ENCODE data around the gene GPR37. TPM values are rescaled to one million over a fixed set of nuclear protein-coding genes. Genes with fewer than 3 reads are reported as not detected.

The GPR37 gene, protein sequence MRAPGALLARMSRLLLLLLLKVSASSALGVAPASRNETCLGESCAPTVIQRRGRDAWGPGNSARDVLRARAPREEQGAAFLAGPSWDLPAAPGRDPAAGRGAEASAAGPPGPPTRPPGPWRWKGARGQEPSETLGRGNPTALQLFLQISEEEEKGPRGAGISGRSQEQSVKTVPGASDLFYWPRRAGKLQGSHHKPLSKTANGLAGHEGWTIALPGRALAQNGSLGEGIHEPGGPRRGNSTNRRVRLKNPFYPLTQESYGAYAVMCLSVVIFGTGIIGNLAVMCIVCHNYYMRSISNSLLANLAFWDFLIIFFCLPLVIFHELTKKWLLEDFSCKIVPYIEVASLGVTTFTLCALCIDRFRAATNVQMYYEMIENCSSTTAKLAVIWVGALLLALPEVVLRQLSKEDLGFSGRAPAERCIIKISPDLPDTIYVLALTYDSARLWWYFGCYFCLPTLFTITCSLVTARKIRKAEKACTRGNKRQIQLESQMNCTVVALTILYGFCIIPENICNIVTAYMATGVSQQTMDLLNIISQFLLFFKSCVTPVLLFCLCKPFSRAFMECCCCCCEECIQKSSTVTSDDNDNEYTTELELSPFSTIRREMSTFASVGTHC
- 1.6 TPM for total RNA-seq

- DNase-seq (ENCODE audit: low spot score) = peak; percentile 65
Measured at GRCh38 chr7:124765401-124766352, at the start of gene GPR37. Gene GPR37 (minus strand): TSS chr7:124765792. CDS start chr7:124764976, 816 bp downstream.

DNA sequence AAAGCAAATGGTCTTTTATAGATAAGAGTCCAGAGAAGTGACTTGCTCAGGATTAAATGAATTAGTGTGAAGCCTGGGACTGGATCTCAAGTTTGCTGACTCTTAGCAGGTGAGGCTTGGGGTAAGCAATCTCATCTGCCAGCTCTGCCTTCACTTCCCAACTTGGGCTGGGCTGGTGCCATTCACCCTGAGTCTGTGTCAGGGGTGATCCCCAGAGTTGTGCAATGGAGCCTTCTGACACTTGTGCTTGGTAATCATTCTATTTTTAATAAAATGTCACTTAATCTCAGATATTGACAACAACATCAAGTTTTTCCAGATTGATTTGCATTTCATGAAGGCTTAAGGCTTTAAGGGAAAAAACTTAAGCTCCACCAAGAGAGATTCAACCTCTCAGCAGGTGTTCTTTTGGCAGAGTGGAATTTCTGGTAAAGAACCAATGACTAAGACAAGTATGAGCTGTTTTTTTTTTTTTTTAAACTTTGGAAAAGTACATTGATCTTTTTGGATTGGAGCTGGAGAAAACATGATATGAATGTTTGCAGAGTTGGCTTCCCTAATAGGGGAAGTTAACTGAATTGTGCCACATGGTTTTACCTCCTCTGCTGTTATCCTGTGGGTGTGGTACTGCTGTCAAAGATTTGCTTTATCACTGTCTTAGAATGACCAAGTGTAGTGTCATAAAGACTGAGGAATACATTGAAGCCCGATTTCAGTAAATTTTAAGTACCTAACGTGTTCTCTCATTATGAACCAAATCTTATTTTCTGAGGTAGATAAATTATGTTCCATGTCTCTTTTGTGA is 48.6 kb upstream of the GPR37 start:
- no peak for DNase-seq (ENCODE audit: low spot score)

GRCh38 chr7:124812764-124813163 is 47.2 kb upstream of the GPR37 start:
- DNase-seq (ENCODE audit: low spot score) = no peak

DNA sequence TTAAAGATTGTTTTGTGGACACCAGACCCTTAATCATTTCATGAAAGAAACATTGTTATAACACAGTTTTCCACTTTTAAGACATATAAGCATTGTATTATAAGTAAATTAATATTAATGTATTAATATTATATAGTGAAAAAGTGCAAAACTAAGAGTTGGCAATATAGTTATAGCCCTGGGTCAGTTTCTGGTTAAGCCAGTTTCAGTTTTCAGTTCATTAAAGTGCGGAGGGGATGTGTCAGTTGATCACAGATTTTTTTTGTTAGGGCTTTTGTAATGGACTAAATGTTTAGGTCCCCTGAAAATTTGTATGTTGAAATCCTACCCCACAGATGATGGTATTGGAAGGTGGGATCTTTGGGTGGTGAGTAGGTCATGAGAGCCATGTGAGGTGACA is 45.7 kb upstream of the GPR37 start:
- DNase-seq (ENCODE audit: low spot score) = no peak

DNA sequence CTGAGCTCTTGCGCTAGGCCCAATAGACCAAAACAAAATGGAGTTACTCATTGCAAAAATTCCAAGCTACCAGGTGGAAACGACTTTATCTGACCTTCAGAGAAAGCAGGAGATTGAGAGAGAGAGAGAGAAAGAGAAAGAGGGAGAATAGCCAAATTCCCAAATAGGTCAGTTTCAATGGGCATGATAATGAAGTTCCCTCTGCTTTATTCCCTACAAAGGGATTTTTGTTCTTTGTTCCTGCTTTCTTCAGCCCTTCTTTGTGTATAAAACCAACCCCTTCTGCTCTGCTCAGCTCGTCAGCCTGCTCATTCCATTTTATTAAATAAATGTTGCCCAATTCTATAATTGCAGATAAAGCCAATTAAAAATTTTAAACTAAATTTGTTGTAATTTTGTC is 45.0 kb upstream of the GPR37 start:
- DNase-seq (ENCODE audit: low spot score) = no peak

DNA sequence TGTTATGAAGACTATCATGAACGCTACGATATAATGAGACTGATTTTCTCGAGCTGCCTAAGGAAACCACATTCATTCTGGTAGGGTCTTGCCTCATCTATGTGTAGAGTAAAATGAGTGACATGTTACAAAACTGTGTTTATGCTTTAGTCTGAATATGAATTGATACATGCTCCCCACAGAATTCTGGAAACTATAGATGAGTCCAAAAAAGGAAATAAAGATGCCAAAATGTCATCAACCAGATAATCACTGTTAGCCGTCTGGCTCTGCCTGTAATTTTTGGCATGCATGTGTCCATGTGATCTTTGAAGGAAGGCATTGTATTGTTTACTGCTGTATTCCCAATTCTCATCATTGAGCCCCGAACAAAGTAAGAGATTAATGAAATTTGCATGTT is 42.6 kb upstream of the GPR37 start:
- no peak for DNase-seq (ENCODE audit: low spot score)

- no peak for DNase-seq (ENCODE audit: low spot score)
Measured at GRCh38 chr7:124801330-124801895, 35.8 kb upstream of the GPR37 start.

DNA sequence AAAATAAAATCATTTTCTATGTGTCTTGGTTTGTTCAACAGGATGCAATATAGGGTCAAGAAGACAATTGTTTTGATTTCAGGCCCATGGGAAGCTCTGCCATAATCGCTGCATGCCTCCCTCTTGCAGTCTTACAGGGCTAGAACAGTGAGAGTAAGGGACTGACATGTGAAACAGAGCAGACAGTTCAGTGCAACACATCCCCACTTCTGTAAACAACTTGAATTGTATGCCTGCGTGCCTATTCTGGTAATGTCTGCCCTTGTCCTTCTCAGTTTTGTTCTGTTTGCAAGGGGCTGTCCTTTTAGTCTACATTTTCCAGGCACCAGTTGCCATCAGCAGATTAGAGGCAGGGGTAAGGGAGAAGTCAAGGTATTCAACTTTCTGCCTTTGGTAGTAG is 34.8 kb upstream of the GPR37 start:
- no peak for DNase-seq (ENCODE audit: low spot score)

DNA sequence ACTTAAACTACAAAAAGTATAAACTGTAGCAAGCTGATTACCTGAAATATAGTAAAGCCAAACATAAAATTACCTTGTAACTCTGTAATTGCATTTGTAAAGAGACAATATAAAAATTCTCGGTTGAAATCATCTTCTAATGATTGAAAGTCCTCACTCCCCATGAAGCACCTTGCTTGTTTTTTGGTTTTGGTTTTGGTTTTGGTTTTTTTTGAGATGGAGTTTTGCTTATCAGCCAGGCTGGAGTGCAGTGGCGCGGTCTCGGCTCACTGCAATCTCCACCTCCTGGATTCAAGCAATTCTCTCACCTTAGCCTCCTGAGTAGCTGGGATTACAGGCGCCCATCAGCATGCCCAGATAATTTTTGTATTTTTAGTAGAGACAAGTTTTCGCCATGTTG is 33.9 kb upstream of the GPR37 start:
- DNase-seq (ENCODE audit: low spot score) = no peak

DNA sequence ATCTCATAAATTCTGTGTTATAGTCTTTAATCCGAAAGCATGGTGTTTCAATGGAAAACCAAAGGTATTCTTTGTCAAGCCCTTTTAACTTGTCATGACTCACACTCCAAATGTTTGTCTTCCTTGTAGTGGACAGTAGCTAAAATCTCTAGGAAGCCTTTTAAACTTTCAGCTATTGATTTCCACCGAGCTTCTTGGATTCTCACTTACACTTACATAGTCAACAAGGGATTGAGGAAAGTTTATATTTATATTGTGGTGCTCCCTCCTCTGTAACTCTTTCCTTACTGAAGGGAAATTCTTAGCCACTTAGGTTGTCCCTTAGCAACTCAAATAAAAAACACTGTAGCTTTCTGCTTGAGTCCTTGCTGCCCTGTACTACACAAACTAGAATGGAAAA is 31.2 kb upstream of the GPR37 start:
- no peak for DNase-seq (ENCODE audit: low spot score)

- no peak for DNase-seq (ENCODE audit: low spot score)
Measured at GRCh38 chr7:124792696-124793095, 27.1 kb upstream of the GPR37 start.

- no peak for DNase-seq (ENCODE audit: low spot score)
Measured at GRCh38 chr7:124792002-124792401, 26.4 kb upstream of the GPR37 start.

- no peak for DNase-seq (ENCODE audit: low spot score)
Measured at GRCh38 chr7:124791426-124791825, 25.8 kb upstream of the GPR37 start.

- DNase-seq (ENCODE audit: low spot score) = no peak
Measured at GRCh38 chr7:124790645-124791044, 25.1 kb upstream of the GPR37 start.

GRCh38 chr7:124785994-124786393 is 20.4 kb upstream of the GPR37 start:
- no peak for DNase-seq (ENCODE audit: low spot score)

- no peak for DNase-seq (ENCODE audit: low spot score)
Measured at GRCh38 chr7:124784879-124785818, 19.6 kb upstream of the GPR37 start.

- no peak for DNase-seq (ENCODE audit: low spot score)
Measured at GRCh38 chr7:124783271-124783670, 17.7 kb upstream of the GPR37 start.

DNA sequence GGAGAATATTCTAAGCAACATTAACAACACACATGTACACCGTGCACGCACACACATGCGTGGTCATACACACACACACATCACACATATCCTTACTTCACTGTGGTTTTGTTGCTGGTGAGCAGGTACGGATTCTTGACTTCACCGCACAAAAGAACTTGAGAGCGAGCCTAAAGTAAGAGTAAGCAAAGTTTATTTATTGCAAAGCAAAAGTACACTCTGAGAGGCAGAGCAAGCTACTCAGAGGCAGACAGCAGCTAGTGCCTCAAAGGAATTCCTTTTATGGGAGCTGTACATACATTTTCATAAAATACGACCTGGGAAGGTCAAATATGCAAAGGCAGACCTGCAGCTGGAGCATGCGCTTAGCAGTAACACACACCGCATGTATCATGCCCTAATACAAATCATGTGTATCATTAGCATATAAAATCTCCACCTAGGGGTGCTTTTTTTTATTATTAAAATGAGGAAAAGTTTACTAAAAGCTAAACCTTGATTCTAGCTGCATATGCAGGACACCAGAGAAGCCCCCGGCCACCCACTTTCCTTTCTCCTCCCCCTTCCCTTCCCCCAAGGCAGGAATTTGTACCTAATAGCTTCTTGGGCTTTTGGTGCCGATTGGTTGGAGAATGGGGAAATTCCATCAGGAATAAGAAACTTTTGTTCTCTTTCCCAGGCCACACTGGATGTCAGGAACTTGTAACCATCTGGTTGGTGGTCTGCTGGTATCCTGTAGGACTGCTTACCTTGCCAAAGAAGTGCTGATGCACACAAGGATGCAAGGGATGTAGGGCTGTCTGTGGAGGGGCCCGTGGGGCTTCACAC is 16.5 kb upstream of the GPR37 start:
- no peak for DNase-seq (ENCODE audit: low spot score)

DNA sequence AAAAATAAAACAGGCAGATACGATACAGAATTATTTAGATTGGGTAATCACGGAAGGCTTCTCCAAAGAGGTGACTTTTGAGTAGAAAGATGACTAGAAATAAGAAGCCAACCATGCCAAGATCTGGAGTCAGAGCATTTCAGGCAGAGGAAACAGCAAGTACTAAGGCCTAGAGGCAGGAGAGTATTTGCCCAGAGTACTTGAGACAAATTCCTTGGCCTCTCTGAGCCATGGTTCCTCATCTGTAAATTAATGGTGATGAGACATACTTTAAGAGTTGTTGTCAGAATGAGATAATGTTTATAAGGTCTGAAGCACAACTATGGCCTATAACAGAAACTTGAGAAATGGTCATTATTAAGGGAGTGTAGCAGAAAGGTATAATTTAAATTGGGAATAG is 15.8 kb upstream of the GPR37 start:
- no peak for DNase-seq (ENCODE audit: low spot score)
